Measurements from ENCODE around the gene ANKRD28.
A peak's percentile ranks its signal among the peaks of the same experiment; 100 is the strongest.

The ANKRD28 gene

DNA sequence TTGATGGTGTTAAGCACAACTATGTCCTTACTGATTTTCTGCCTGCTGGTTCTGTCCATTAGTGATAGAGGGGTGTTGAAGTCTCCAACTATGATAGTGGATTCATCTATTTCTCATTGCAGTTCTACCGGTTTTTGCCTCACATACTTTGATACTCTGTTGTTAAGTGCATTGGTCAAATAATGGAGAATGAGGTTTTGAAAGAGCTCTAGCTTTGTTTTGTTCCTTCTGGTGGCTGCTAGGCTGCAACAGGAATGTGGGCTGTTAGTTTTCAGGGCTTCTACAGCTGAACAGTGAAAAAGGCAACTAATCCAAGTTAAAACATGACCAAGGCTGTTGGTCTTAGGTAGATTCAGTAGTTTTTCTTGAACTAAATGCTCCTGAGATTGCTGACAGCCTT, 133.6 kb downstream of the ANKRD28 start:
- DNase-seq (ENCODE audit: low spot score) = no peak

DNA sequence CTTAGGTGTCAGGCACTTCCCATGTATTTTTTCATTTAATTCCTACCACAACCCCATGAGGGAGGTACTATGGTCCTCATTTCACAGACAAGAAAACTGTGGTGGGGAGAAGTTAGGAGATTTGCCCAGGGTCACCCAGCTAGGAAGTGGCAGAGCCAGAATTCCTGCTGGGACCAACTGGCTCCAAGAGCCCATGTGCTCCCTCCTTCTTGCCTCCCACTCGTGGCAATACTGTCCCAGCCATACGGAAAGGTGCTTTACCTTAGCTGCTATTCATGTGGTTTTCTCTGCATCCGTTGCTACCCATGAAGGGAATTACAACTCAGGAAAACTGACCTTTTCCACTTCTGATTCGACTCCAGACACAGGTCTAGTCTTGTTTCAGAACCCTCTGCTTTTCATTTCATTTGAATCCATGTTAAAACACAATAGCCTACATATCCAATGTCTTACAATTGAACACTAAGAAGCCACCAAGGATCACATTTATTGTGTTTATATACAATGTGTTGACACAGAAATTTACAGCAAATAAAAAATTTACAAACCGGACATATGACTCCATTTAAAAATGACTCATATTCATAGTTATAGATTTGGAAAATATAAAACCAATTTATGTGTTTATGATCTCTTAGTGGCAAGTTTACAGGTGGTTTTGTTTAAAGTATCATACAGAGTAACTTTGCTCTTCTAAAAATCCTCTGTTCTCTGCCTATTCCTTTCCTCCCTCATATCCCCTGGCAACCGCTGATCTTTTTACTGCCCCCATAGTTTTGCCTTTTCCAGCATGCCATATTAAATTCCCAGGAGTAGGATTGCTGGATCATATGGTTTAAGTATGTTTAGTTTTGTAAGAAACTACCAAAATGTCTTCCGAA, 137.5 kb downstream of the ANKRD28 start:
- DNase-seq (ENCODE audit: low spot score) = no peak

DNA sequence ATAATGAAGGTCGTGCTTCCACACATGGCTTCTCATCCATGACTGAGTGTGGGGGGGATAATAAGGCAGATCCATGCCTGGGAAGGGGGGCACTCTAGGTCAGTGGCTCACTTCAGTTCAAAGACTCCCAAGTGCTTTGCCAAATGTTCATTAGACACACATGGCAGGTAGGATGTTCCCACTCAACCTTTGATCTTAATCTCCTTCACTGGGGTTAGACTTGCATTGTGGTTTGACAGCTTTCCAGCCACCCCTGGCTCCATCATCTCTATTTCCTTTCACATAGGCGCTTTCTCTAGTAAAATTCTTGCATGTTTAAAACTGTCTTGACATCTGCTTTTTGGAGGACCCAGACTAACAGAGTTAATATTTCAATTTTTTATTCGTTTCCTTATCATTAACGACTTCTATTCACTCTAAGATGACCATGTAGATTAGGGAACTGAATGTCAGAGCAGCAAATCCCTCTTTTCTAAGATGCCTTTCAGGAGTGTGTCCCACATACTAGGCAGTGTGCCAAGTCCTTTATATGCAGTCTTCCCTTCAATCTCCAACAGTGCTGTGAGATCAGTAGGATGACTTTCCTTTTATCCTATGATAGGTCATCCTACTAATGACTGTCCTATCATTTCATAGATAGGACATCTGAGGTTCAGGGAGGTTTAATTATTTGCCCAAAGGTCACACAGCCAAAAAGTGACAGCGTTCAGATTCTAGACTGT, 138.4 kb downstream of the ANKRD28 start:
- no peak for DNase-seq (ENCODE audit: low spot score)

DNA sequence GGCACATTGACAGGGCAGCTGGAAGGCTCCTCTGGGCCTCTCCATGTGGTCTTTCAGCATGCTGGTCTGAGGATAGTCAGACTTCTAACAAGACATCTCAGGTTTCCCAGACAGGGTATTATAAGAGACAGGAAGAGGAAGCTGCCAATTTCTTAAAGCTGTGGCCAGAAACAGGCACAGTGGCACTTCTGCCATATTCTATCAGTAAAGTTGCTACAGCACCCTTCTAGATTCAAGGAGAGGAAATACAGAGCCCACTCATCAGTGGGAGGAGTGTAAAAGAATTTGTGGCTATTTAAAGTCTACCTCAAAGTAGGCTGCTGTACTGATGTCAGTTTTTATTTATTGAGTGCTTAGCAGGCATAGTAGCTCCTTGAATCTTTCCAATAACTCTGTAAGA, 140.8 kb downstream of the ANKRD28 start:
- no peak for DNase-seq (ENCODE audit: low spot score)

DNA sequence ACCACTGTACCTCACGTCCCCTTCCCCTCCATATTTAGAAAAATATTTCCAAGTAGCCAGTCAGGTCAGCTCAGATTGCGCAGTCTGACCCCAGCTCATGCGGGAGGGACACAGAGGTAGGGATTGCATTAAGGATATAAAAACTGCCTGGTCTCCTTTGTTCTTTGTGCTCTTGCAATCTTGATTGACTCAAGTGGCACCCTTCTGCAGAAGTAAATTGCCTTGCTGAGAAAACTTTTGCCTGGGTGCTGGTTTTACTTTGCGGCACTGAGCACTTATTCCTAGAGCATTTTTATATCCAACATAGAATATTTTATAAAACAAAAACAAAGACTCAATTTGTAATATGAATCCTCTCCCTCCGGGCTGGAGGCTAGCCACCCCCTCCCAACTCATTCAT, 141.4 kb downstream of the ANKRD28 start:
- DNase-seq (ENCODE audit: low spot score) = no peak

DNA sequence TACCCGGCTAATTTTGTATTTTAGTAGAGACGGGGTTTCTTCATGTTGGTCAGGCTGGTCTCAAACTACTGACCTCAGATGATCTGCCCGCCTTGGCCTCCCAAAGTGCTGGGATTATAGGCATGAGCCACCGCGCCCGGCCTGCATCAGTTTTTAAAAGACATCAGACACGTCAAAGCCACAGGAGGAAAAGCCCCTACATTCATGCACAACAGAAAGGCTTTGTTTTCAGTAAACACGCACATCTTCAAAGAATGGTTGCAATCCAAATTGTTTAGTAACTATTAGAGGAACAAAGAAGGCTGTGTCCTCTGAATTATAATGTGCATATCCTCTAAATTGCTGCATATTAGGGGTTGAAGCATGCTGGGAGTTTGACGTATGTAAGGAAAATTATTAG, 142.9 kb downstream of the ANKRD28 start:
- peak; percentile 87 for DNase-seq (ENCODE audit: low spot score)

DNA sequence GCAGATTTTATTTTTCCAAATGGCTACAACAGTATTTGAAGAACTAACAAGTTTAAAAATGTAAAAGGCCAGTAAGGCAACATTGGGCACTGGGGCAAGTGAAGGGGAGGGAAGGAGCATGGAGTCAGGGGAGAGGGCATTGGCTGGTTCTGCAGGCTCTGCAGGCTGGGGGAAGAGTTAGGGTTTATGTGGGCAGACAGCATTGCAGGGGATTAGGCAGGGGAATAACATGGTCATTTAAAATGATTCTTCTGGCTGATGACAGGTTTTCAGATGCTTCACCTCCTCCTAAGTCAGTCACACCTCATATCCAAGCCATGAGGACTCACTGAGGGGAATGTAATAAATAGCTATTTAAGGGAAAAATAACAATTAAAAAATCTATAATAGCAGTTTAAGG, 143.7 kb downstream of the ANKRD28 start:
- DNase-seq (ENCODE audit: low spot score) = no peak

DNA sequence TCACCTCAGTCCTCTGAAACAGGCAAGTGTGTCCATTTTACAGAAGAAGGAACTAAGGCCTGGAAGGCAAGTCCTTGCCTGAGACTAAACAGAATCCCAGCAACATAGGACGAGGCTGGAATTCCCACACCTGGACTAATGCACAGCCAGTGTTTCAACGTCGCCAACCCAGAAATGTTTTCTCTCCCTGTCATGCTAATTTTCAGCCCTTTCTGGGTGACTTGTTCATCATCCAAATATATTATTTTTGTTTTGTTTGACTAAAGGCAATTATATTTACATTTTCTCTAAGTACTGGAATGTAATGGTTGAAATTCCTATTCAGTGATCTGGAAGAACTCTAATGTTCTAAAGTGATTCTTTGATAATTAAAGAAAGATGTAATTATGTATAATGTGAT, 144.5 kb downstream of the ANKRD28 start:
- no peak for DNase-seq (ENCODE audit: low spot score)

DNA sequence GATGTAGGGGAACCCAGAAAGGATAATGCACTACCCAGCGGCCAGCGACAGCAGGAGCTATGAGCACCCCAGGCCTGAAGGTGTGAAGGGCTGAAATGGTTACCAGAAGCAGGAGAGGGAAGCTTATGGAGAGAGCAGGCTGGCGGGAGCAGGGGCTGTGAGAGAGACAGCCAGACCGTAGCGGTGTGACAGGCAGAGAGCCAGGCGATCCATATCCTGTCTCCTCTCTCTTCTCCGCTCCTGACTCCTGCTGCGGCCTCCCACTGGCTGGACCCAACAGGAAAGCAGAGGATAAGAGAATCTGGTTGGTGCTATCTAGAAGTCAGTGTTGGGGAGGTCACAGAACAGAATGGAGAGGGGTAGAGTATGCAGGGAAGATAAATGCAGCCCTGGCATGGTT, 146.4 kb downstream of the ANKRD28 start:
- DNase-seq (ENCODE audit: low spot score) = no peak

DNA sequence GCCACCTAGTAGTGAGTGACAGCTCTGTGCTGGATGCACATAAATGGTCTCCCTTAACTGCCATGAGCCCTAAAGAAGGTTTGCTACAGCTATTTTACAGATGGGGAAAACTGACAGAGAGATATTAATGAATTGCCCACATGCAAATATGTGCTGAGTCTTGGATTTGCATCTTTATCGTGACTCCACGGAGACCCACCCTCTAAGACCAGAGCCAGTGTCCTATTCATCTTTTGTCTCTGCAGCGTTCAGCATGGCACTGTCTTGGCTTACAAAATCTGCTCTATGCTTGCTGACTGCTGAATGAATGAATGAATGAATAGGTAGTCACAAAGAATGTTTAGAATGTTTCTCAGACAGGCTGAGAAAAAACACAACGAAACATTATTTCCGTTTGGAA, 147.9 kb downstream of the ANKRD28 start:
- no peak for DNase-seq (ENCODE audit: low spot score)

DNA sequence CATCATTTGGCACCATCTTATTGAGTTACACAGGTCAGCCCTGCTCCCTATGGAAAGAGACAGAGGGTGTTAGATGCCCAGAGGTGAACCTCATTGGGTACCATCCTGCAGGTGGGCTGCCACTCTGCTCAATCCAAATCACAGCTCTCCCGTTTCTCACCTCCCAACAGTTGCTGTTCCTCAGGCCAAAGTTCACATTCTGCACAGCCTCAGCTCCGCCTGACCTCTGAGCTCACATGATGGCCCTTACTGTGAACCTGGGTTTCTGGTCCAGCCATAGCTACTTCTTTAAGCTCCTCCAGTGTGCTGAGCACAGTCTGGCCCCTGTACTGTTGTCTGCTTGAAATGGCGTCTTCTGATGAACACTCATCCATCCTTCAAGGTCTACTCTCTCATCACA, 148.4 kb downstream of the ANKRD28 start:
- no peak for DNase-seq (ENCODE audit: low spot score)

DNA sequence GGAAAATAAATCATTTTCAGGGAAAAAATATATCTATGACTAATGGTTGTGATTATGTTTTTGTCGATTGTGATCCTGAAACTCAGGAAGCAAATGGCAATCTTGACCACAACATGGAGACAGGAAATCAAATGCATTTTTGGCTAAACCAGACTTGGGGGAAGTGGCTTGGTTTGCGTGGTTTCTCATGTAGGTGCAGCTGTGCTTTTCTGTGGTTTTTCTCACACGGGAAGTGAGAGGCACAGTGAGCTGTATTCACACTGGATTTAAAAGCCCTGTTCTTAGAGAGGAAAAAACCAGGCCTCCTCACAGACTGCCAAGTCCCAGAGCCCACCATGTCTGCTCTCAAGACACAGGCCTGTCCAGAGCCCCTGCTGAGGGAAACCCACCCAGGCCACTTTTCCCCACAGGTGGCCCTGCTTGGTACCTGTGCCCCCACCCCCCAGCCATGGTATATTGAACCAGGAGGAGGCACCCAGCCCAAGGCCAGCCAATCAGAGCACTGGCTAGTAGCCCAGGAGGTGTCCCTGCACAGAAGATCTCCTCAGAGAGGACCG, 150.1 kb downstream of the ANKRD28 start:
- DNase-seq (ENCODE audit: low spot score) = no peak

DNA sequence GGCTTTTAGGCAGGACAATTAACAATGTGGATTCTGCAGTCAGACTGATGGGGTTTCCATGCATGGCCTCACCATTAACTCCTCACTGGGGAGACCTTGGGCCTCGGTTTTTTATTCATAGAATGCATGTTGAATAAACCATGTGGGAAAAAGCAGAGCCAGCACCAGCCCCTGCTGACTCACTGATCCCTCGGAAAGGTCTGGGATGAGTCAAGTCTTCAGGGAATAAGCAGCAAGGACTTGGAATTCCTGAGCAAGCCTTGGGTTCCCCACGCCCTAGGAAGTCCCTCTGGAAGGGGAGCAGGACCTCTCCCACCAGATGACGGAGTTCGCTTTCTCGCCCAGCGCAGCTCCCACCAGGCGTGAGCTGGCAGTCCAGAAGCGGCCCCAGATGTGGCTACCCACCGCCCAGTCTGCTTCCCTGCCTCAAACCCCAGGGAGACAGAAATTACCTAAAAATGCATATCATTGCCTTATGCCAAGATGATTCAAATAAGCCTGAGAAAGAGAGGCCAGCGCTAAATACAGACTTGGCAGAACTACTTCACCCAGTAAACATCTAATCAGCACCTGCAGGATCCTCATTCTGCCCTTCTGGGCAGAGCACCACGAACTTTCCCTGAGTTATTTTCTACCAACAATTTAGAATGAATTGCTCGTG, 150.8 kb downstream of the ANKRD28 start:
- peak; percentile 60 for DNase-seq (ENCODE audit: low spot score)

DNA sequence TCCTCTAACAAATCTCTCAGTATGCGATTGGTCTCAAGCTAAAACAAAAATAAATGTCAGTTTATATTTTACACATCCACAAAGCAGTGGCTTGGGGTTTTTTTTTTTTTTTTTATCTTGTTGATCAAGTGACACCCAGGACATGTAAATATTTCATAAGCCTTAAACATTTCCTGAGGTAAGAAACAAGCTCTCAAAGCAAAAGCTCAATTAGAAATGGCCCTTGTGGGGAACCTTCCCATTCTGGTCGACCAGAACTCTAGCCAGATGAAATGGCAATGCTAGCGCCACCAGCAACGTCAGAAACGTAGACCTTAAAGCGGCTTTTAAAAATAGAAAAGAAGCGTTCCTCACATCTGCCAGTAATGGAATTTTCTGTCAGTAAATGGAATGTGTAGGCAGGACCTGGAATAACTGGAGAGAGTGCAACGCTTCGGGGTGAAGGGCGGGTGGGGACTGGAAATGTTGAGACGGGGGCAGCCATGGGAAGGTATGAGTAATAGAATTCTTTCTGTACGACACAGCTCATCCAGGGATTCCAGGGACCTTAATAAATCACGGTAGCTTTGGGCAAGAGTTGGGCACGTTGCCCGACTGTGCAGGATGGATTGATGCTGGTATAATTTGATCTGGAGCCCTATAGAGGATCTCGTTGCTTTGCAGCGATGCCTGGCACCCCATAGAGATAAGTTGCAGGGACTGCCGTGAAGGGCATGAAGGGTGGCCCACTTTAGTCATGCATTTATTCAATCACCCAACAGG, 151.9 kb downstream of the ANKRD28 start:
- peak; percentile 45 for DNase-seq (ENCODE audit: low spot score)

DNA sequence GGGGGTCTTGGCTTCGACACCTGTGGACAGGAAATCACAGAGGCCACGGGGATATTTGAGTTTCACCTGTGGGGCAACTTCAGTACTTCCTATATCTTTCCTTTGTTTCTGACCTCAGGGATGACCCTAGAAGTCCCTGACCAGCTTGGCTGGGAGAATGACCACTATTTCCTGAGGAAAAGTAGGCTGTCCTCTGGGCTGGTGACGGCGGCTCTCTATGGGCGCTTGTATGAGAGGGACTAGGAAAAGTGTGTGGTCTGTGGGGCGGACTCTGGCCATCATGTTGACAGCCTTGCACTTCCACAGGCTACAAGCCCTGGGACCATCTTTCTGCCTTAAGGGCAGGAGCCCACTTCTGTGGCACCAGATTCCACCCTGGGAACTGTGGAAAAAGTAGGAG, 152.5 kb downstream of the ANKRD28 start:
- DNase-seq (ENCODE audit: low spot score) = no peak

DNA sequence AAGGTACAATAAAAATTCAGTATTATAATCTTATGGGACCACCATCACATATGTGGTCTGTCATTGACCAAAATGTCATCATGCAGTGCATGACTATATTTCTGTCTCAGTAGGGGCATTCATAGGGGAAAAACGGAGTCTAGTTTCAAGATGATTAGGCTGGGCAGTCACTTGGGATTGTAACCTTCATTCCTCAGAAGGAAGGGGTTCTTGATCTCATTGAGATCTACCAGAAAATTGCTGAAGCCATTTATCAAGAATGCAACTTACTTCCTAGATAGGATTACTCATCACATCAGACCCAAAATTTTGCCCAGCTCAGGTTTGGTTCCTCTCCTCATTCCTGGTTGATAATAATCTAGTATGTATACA, 158.9 kb downstream of the ANKRD28 start:
- no peak for DNase-seq (ENCODE audit: low spot score)

DNA sequence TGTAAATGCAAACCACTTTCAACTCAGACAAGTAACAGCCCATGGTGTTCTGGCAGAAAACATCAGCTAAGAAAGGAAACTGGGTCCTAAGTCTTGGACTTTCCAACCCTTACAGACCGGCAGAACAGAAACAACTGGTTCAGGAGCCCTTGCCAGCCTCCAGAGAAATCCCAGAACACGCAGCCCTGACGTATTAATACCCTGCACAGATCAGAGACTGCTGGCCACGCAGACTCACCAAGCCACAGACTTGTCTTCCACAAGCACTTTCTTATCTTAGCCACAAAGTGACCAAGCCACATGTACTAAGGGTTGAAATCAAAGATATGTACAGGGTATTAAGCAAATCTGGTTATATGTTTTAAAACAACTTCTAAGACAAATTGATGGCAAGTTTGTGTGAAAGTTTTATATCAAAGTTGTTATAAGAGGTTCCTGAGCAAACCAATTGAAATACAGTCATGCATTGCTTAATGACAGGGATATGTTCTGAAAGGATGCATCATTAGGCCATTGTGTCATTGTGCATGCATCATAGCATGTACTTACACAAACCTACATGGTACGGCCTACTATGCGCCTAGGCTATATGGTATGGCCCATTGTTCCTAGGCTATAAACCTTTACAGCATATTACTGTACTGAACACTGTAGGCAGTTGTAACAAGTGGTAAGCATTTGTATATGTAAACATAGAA, 159.4 kb downstream of the ANKRD28 start:
- no peak for DNase-seq (ENCODE audit: low spot score)

DNA sequence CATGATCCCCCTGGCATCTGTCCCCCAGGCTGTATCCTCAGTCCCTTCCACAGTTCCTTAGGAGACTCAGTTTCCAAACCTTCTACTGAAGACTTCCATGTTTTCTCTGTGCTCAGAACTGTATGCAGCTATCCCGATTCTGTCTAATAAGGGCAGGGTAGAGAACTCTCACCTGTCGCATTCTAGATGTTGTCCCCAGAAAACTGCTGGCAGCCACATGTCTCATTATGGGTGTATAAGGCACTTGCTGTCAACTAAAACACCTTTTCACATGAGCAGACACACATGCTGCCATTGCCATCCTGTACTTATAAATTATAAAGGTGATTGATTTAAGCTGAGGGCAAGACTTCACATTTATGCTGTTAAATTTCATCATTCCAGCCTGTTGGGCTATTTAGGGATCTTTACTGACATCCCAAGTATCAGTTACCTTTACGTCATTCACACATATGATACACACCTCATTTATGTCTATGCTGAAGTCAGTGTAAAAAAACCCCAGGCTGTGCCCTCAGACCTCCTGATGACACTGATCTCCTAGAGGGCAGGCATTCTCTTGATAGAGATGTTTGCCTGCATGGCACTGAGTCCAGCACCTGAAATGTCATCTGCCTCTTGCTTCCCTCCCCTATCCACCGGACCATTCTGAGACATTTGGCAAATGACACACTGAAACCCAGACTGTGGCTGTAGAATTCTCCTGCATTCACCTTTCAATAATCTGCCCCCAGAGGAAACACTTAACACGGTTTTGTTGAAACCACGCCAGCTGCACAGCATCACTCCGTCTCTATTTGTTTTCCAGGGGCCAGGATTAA, 160.4 kb downstream of the ANKRD28 start:
- DNase-seq (ENCODE audit: low spot score) = no peak

DNA sequence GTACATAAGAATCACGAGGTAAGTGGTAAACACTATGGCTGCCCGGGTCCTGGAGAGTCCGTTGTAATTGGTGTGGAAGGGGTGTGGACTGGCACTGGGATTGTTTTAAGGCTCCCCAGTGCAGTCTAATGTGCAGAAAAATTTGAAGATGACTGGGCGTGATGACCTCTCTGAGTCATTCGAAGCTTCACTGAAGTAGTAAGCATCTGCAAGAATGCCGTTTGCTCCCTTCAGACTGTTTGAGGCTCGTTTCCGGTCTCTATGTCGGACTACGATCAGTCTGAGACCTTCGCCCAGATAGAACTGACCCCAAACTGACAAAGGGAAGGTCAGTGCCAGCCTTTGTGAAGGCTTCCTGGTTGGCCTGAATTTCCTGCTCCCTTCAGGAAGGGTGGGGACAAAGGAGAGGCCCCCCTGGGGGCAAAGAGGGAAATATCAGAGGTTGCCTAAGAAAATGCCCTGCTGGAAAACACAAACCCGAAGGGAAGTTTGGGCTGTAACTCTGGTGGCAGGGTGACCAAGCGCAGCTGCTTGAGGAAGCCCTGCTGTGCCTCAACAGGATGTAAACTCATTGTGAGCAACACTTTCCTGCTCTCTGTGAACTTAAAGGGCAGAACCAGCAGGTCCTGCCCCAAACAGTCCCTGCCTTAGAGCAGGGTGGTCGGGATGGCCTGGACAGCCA, 161.6 kb downstream of the ANKRD28 start:
- no peak for DNase-seq (ENCODE audit: low spot score)

DNA sequence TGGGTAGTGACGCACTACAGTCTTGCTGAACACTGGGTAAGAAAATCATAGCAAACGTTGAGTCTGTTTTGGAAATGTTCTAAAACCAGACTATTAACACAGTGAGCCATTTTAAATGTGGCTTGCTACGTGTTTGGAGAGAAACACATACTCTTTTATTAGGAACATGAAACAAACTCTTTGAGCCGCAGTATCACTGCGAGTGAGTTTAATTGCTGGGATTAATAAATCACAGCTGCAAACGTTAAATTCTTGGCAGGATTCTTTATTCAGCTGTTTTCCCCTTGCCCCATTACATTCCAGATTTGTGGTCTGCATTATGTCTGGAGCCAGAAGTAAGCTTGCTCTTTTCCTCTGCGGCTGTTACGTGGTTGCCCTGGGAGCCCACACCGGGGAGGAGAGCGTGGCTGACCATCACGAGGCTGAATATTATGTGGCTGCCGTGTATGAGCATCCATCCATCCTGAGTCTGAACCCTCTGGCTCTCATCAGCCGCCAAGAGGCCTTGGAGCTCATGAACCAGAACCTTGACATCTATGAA, 162.6 kb downstream of the ANKRD28 start:
- no peak for DNase-seq (ENCODE audit: low spot score)
